HCT116 (cell line): ENCODE measurements around the gene RPL36A. TPM values are rescaled to one million over a fixed set of nuclear protein-coding genes. Genes with fewer than 3 reads are reported as not detected.

Experiments
- ATAC-seq: fragments of 200-7000 bp; cut with Tn5 transposase; 2 replicates; pipeline ENCODE4 v1.9.1; 2020; ENCODE audit warnings: mild to moderate bottlenecking, moderate library complexity
- BruUV-seq: library from RNA; stranded (reverse); fragments of 400-500 nt; replicated peaks from 2 replicates; lab custom pipeline; 2021; lab: Mats Ljungman, UMichigan
- CTCF ChIA-PET: fragments of 300-600 bp; sonication (Branson Sonifier 250); formaldehyde crosslinking; loops from one replicate; lab custom pipeline; 2021; ENCODE audit warnings: antibody characterized with exemption; lab: Charles Lee
- POLR2A ChIA-PET: fragments of 300-600, 350-600 bp; sonication (Branson Sonifier 250); formaldehyde crosslinking; loops from one replicate; lab custom pipeline; 2021; ENCODE audit warnings: antibody characterized with exemption; lab: Charles Lee
- RAD21 ChIA-PET, 2 experiments: fragments of 300-600 bp; sonication (Branson Sonifier 250); formaldehyde crosslinking; loops; one replicate each; lab custom pipeline; 2023; ENCODE audit warnings: low total read pairs in 2 of 2; ENCODE audit not compliant: uncharacterized antibody in 2 of 2, unreplicated experiment in 2 of 2, low non-redundant PET in 1 of 2; lab: Charles Lee
- DNase-seq: peaks from one replicate; pipeline ENCODE4 v3.0.0-alpha.2; 2010; ENCODE audit warnings: low read depth, low spot score
- H2AFZ ChIP-seq: fragments of 200-600 bp; shearing (Covaris generic), sonication (generic); 2 replicates; pipeline ENCODE4 v1.6.1; 2017; ENCODE audit warnings: low read depth, mixed run types, mixed read lengths, antibody characterized with exemption, low read length; ENCODE audit not compliant: poor library complexity, severe bottlenecking
- H3K27ac ChIP-seq: 2 replicates; pipeline ENCODE4 v1.5.1; 2012; ENCODE audit warnings: low read depth, low read length
- H3K27me3 ChIP-seq: fragments of 200-600 bp; sonication (generic); 2 replicates; pipeline ENCODE4 v1.6.1; 2016; ENCODE audit warnings: mixed run types, low read length, mixed read lengths; ENCODE audit not compliant: insufficient read depth
- H3K36me3 ChIP-seq, 2 experiments: fragments of 200-500 bp in 1 of 2; fragments of 200-600 bp in 1 of 2; sonication (Bioruptor generic) in 1 of 2; sonication (generic) in 1 of 2; 2 replicates each; pipeline versions ENCODE4 v1.5.1 to v1.6.1; 2014 to 2016; ENCODE audit warnings: low read length in 2 of 2, inconsistent platforms in 1 of 2, mixed read lengths in 1 of 2, mixed run types in 1 of 2; ENCODE audit not compliant: insufficient read depth in 2 of 2, control insufficient read depth in 1 of 2
- H3K4me1 ChIP-seq, 2 experiments: fragments of 200-600 bp in 1 of 2; sonication (generic) in 1 of 2; 2 replicates each; pipeline versions ENCODE4 v1.5.1 to v1.6.1; 2012 to 2017; ENCODE audit warnings: low read length in 2 of 2, inconsistent platforms in 1 of 2, mild to moderate bottlenecking in 1 of 2, mixed read lengths in 1 of 2, mixed run types in 1 of 2, moderate library complexity in 1 of 2; ENCODE audit not compliant: insufficient read depth in 2 of 2, control insufficient read depth in 1 of 2
- H3K4me2 ChIP-seq: fragments of 200-600 bp; sonication (generic); 2 replicates; pipeline ENCODE4 v1.6.1; 2017; ENCODE audit warnings: mixed run types, low read length, mixed read lengths
- H3K4me3 ChIP-seq, 2 experiments: fragments of 200-600 bp in 1 of 2; sonication (generic) in 1 of 2; replicated peaks in 1 of 2; 2 replicates each; pipeline ENCODE4 v1.5.1; 2011 to 2016; ENCODE audit warnings: low read length in 2 of 2, control low read depth in 1 of 2, low read depth in 1 of 2, mild to moderate bottlenecking in 1 of 2, mixed read lengths in 1 of 2, mixed run types in 1 of 2
- H3K79me2 ChIP-seq: fragments of 200-600 bp; sonication (generic); 2 replicates; pipeline ENCODE4 v1.6.1; 2017; ENCODE audit warnings: mild to moderate bottlenecking, mixed run types, low read length, moderate library complexity, mixed read lengths; ENCODE audit not compliant: insufficient read depth
- H3K9ac ChIP-seq: fragments of 200-600 bp; sonication (generic); 2 replicates; pipeline ENCODE4 v1.6.1; 2016; ENCODE audit warnings: low read length, mixed read lengths
- H3K9me2 ChIP-seq: fragments of 200-600 bp; sonication (generic), shearing (Covaris generic); 2 replicates; pipeline ENCODE4 v1.6.1; 2017; ENCODE audit warnings: mixed run types, mild to moderate bottlenecking, moderate library complexity; ENCODE audit not compliant: insufficient read depth
- H3K9me3 ChIP-seq, 2 experiments: fragments of 200-500 bp in 1 of 2; fragments of 200-600 bp in 1 of 2; sonication (Bioruptor generic) in 1 of 2; sonication (generic) in 1 of 2; 2 replicates each; pipeline ENCODE4 v1.6.1; 2014 to 2017; ENCODE audit warnings: low read length in 2 of 2, mixed read lengths in 2 of 2, inconsistent platforms in 1 of 2, low read depth in 1 of 2, mild to moderate bottlenecking in 1 of 2, mixed run types in 1 of 2, moderate library complexity in 1 of 2; ENCODE audit not compliant: control insufficient read depth in 1 of 2, insufficient read depth in 1 of 2
- H4K20me1 ChIP-seq: fragments of 200-600 bp; sonication (generic), shearing (Covaris generic); 2 replicates; pipeline ENCODE4 v1.6.1; 2017; ENCODE audit warnings: mixed run types, mild to moderate bottlenecking, moderate library complexity; ENCODE audit not compliant: insufficient read depth
- ATF3 ChIP-seq: IDR thresholded peaks from 2 replicates; pipeline ENCODE4 v1.6.1; 2012
- CBX3 ChIP-seq: IDR thresholded peaks from 2 replicates; pipeline ENCODE4 v1.6.1; 2012; ENCODE audit warnings: low read depth
- EGR1 ChIP-seq: IDR thresholded peaks from 2 replicates; pipeline ENCODE4 v1.6.1; 2012; ENCODE audit warnings: low read depth
- EZH2phosphoT487 ChIP-seq: fragments of 200-600 bp; IDR thresholded peaks from 2 replicates; pipeline ENCODE4 v1.6.1; 2018; ENCODE audit warnings: antibody characterized with exemption, borderline replicate concordance
- JUND ChIP-seq: IDR thresholded peaks from 2 replicates; pipeline ENCODE4 v1.6.1; 2012
- POLR2A ChIP-seq: IDR thresholded peaks from 2 replicates; pipeline ENCODE4 v1.7.0; 2011; ENCODE audit warnings: borderline replicate concordance; ENCODE audit not compliant: insufficient read depth, insufficient read length; ENCODE audit errors: extremely low read depth
- REST ChIP-seq: IDR thresholded peaks from 2 replicates; pipeline ENCODE4 v1.6.1; 2012; ENCODE audit warnings: low read depth
- SP1 ChIP-seq: IDR thresholded peaks from 2 replicates; pipeline ENCODE4 v1.6.1; 2012; ENCODE audit warnings: low read depth
- SRF ChIP-seq: IDR thresholded peaks from 2 replicates; pipeline ENCODE4 v1.6.1; 2012; ENCODE audit warnings: low read depth
- YY1 ChIP-seq: IDR thresholded peaks from 2 replicates; pipeline ENCODE4 v1.6.1; 2011; ENCODE audit warnings: low read length, low read depth, moderate library complexity, mild to moderate bottlenecking; ENCODE audit not compliant: insufficient replicate concordance; ENCODE audit errors: extremely low read depth
- ZNF274 ChIP-seq: fragments of 200-500 bp; sonication (Bioruptor generic); IDR thresholded peaks from 2 replicates; pipeline ENCODE4 v1.6.1; 2014; ENCODE audit warnings: mild to moderate bottlenecking, low read depth, low read length, inconsistent platforms
- intact Hi-C: fragments of 100-400 bp; cut with micrococcal nuclease; formaldehyde crosslinking; loops from 2 replicates; pipeline ENCODE4 v1.10.0; 2022
- total RNA-seq: library from RNA; stranded (reverse); gene quantifications from one replicate; pipeline ENCODE4 v1.2.1, GENCODE V29; 2021; ENCODE audit not compliant: unreplicated experiment

RPL36A gene
- total RNA-seq, 1 experiment from 2014 or later: 360 TPM

GRCh38 chrX:101442085-101442484 is 51.3 kb downstream of the RPL36A start:
- ChIA-PET CTCF (no interaction called here), RAD21 (no interaction called here), POLR2A (no interaction called here)
- ATAC-seq: no peak
- Histone ChIP-seq H3K27me3 (no peaks in the 10 kb centered on the region), H3K27ac (no peak overlapping the region), H3K4me1 (no peaks in the 10 kb centered on the region), H3K9me3 (no peaks in the 10 kb centered on the region), H3K9ac (no peak overlapping the region), H3K4me3 (no peak overlapping the region), H2AFZ (no peak overlapping the region), H3K9me2 (no peaks in the 10 kb centered on the region), H3K36me3 (no peaks in the 10 kb centered on the region), H3K79me2 (no peaks in the 10 kb centered on the region), H3K4me2 (no peak overlapping the region), H4K20me1 (no peaks in the 10 kb centered on the region)
- no peak for TF ChIP-seq EZH2phosphoT487
- TF ChIP-seq SP1: no peak
- TF ChIP-seq SRF: no peak
- no peak for TF ChIP-seq CBX3
- no peak for TF ChIP-seq YY1
- no peak for TF ChIP-seq EGR1
- TF ChIP-seq REST: no peak
- TF ChIP-seq ZNF274: no peak
- no peak for TF ChIP-seq ATF3
- no peak for TF ChIP-seq JUND
- no peak for TF ChIP-seq POLR2A
- no peak for DNase-seq
- no TSS peak for BruUV-seq
- intact Hi-C loops: no loop called here

Other genes starting within 250 kb of the RPL36A start
- gene DRP2, start 171.2 kb upstream of the RPL36A start, total RNA-seq: 0.64 TPM
- gene TAF7L, start 99.7 kb upstream of the RPL36A start, total RNA-seq: 0.22 TPM
- gene TIMM8A, start 42.3 kb upstream of the RPL36A start, total RNA-seq: 24.9 TPM
- gene BTK, start 4.8 kb upstream of the RPL36A start, total RNA-seq: 0.37 TPM
- 40.8 TPM for gene GLA, start 16.9 kb downstream of the RPL36A start, total RNA-seq
- 49.8 TPM for gene HNRNPH2, start 17.2 kb downstream of the RPL36A start, total RNA-seq
- gene ARMCX4, start 94.4 kb downstream of the RPL36A start, total RNA-seq: 0.15 TPM
- gene ARMCX1, start 159.5 kb downstream of the RPL36A start, total RNA-seq: 0.15 TPM
- gene ARMCX6, start 227.0 kb downstream of the RPL36A start, total RNA-seq: 32.2 TPM
- 16.8 TPM for gene ARMCX3, start 232.1 kb downstream of the RPL36A start, total RNA-seq